GM12874 (cell line): ENCODE measurements around the gene TCEAL2.
"Not testable (repeated sequence)": the region's sequence is repeated elsewhere in the genome, so short reads cannot be mapped to it uniquely, and the experiment has no call there.

Experiments used
- CTCF ChIP-seq: IDR thresholded peaks from 2 replicates; pipeline ENCODE4 v1.5.1; 2011; ENCODE audit warnings: low read depth, mild to moderate bottlenecking, control low read depth, low read length, moderate library complexity; ENCODE audit not compliant: insufficient read depth

Gene TCEAL2

DNA sequence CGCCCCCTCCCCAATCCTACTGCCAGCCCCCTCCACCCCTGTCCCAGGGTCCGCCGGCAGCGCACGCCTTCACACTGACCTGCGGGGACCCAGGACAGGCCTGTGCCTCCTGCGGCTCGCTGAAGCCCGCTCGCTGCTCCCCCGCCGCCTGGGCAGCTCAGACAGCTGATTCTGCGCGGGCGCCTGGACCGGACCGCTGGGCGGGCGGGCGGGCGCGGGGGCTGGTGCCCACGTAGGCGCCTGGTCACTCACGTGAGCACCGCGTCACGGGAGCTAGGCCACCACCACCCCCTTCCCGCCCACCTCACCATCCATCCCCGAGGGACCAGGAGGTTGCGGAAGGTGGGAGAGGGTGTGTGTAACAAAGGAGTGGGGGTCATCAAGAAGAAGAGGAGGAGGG, 16.8 kb downstream of the TCEAL2 start, which contains the start of gene TCEAL6:
Gene TCEAL6 (minus strand): TSS at position 208 of the 400 bp plus-strand sequence.
- not testable (repeated sequence) for TF ChIP-seq CTCF

- 0 out of 2 replicates have a peak, but pooled peaks have one; percentile 2 for TF ChIP-seq CTCF
Observed at GRCh38 chrX:102154218-102154860, 28.9 kb downstream of the TCEAL2 start.

GRCh38 chrX:102154900-102155805, 29.7 kb downstream of the TCEAL2 start:
- TF ChIP-seq CTCF = no peak

- TF ChIP-seq CTCF = no peak
Observed at GRCh38 chrX:102155806-102156179, 30.3 kb downstream of the TCEAL2 start, which contains the start of gene BEX5. TSS of gene BEX5 (minus strand) at chrX:102155977. CDS start at chrX:102154265, 1,712 bp downstream.
